NT2/D1 (cell line): ENCODE data around the gene SEMA4F.

Source experiments
- SUZ12 ChIP-seq: IDR thresholded peaks from 2 replicates; pipeline ENCODE4 v1.6.1; 2011; ENCODE audit not compliant: insufficient read length, insufficient read depth; ENCODE audit errors: extremely low read depth
- YY1 ChIP-seq: IDR thresholded peaks from 2 replicates; pipeline ENCODE4 v1.6.1; 2011; ENCODE audit not compliant: insufficient read length, insufficient read depth
- ZNF274 ChIP-seq: IDR thresholded peaks from 2 replicates; pipeline ENCODE4 v1.6.1; 2011; ENCODE audit warnings: mild to moderate bottlenecking, low read depth, low read length

- TF ChIP-seq SUZ12 (no peak), ZNF274 (no peak), YY1 (no peak)
Measured at GRCh38 chr2:74703373-74703772, 49.3 kb downstream of the SEMA4F start.
